NCI-H2227 (cell line): ENCODE results near the gene SLC6A9.
A peak's percentile ranks its signal among the peaks of the same experiment; 100 is the strongest.

Experiments used
- DNase-seq: peaks from one replicate; lab custom pipeline; 2025; ENCODE audit not compliant: unreplicated experiment; lab: John Stamatoyannopoulos, UW

SLC6A9 gene

GRCh38 chr1:44048532-44049215 lies 17.4 kb upstream of the SLC6A9 start:
- DNase-seq: no peak

GRCh38 chr1:44047131-44047530 lies 15.9 kb upstream of the SLC6A9 start:
- no peak for DNase-seq

GRCh38 chr1:44045064-44045463 lies 13.8 kb upstream of the SLC6A9 start:
- DNase-seq: no peak

GRCh38 chr1:44044071-44044801 lies 13.0 kb upstream of the SLC6A9 start:
- DNase-seq: no peak

- no peak for DNase-seq
Measured at GRCh38 chr1:44043176-44044070, 12.2 kb upstream of the SLC6A9 start.

- DNase-seq: no peak
Measured at GRCh38 chr1:44040846-44041245, 9.6 kb upstream of the SLC6A9 start.

GRCh38 chr1:44040418-44040817 lies 9.2 kb upstream of the SLC6A9 start:
- no peak for DNase-seq

GRCh38 chr1:44038876-44039657 lies 7.8 kb upstream of the SLC6A9 start:
- DNase-seq: no peak

GRCh38 chr1:44037154-44037553 lies 5.9 kb upstream of the SLC6A9 start:
- DNase-seq: peak; percentile 59

- peak; percentile 81 for DNase-seq
Measured at GRCh38 chr1:44036409-44037139, 5.3 kb upstream of the SLC6A9 start.

- no peak for DNase-seq
Measured at GRCh38 chr1:44035726-44036408, 4.6 kb upstream of the SLC6A9 start.

- no peak for DNase-seq
Measured at GRCh38 chr1:44034976-44035716, 3.9 kb upstream of the SLC6A9 start.

GRCh38 chr1:44034423-44034822 lies 3.2 kb upstream of the SLC6A9 start:
- DNase-seq: no peak

GRCh38 chr1:44033756-44034155 lies 2.5 kb upstream of the SLC6A9 start:
- no peak for DNase-seq

- no peak for DNase-seq
Measured at GRCh38 chr1:44033041-44033575, 1.8 kb upstream of the SLC6A9 start.

GRCh38 chr1:44032170-44032790 lies 1.0 kb upstream of the SLC6A9 start:
- no peak for DNase-seq

GRCh38 chr1:44030605-44031251 lies 534 bp downstream of the SLC6A9 start:
- peak; percentile 64 for DNase-seq
